IMR-90 (cell line): Measurements from ENCODE around the gene WASL. TPM values are rescaled to one million over a fixed set of nuclear protein-coding genes. Genes with fewer than 3 reads are reported as not detected.

Experiments
- ATAC-seq: fragments of 200-7000 bp; cut with Tn5 transposase; 2 replicates; pipeline ENCODE4 v1.9.1; 2020; ENCODE audit warnings: low read depth, mild to moderate bottlenecking, moderate library complexity
- BruUV-seq: library from RNA; stranded (reverse); fragments of 400-500 nt; replicated peaks from 2 replicates; lab custom pipeline; 2021; lab: Mats Ljungman, UMichigan
- CTCF ChIA-PET: fragments of 300-600 bp; formaldehyde crosslinking; extraction: SDS; loops from one replicate; lab custom pipeline; 2021; ENCODE audit warnings: antibody characterized with exemption; lab: Yijun Ruan, JAX
- POLR2A ChIA-PET: fragments of 300-600 bp; sonication (Branson Sonifier 250); formaldehyde crosslinking; loops from one replicate; lab custom pipeline; 2022; ENCODE audit warnings: antibody characterized with exemption; ENCODE audit not compliant: unreplicated experiment; lab: Charles Lee
- DNase-seq: peaks from one replicate; pipeline ENCODE4 v3.0.0; 2013
- H2AFZ ChIP-seq: replicated peaks from 2 replicates; pipeline ENCODE3; 2013; ENCODE audit warnings: low read length, mild to moderate bottlenecking; ENCODE audit not compliant: poor library complexity
- H2AK5ac ChIP-seq: 2 replicates; pipeline ENCODE4 v1.6.1; 2013; ENCODE audit warnings: low read depth, low read length, inconsistent platforms
- H2AK9ac ChIP-seq: replicated peaks from 2 replicates; pipeline ENCODE3; 2013; ENCODE audit warnings: mild to moderate bottlenecking, low read depth, low read length, moderate library complexity; ENCODE audit not compliant: poor library complexity
- H2BK120ac ChIP-seq: 2 replicates; pipeline ENCODE4 v1.6.1; 2013; ENCODE audit warnings: low read depth, low read length, inconsistent platforms
- H2BK15ac ChIP-seq: 3 replicates; pipeline ENCODE4 v1.6.1; 2013; ENCODE audit warnings: low read depth, low read length, inconsistent platforms
- H2BK20ac ChIP-seq: 2 replicates; pipeline ENCODE4 v1.6.1; 2013; ENCODE audit warnings: low read depth, mild to moderate bottlenecking, inconsistent platforms, low read length, moderate library complexity
- H2BK5ac ChIP-seq: 2 replicates; pipeline ENCODE4 v1.6.1; 2013; ENCODE audit warnings: mild to moderate bottlenecking, low read depth, low read length, inconsistent platforms; ENCODE audit not compliant: poor library complexity, severe bottlenecking
- H3K14ac ChIP-seq: replicated peaks from 2 replicates; pipeline ENCODE4 v1.6.1; 2013; ENCODE audit warnings: low read depth, low read length, inconsistent platforms
- H3K18ac ChIP-seq: 2 replicates; pipeline ENCODE4 v1.6.1; 2013; ENCODE audit warnings: low read depth, low read length, control low read depth
- H3K23ac ChIP-seq: 2 replicates; pipeline ENCODE4 v1.6.1; 2013; ENCODE audit warnings: low read depth, low read length, inconsistent platforms
- H3K27ac ChIP-seq: 2 replicates; pipeline ENCODE4 v1.5.1; 2013; ENCODE audit warnings: mild to moderate bottlenecking, control low read depth, low read length; ENCODE audit not compliant: insufficient read depth
- H3K27me3 ChIP-seq: 2 replicates; pipeline ENCODE4 v1.6.1; 2013; ENCODE audit warnings: low read length; ENCODE audit not compliant: control insufficient read depth, insufficient read depth
- H3K36me3 ChIP-seq: 2 replicates; pipeline ENCODE4 v1.6.1; 2013; ENCODE audit warnings: low read length, mixed read lengths; ENCODE audit not compliant: control insufficient read depth, insufficient read depth
- H3K4ac ChIP-seq: 2 replicates; pipeline ENCODE4 v1.6.1; 2013; ENCODE audit warnings: low read depth, low read length, inconsistent platforms
- H3K4me1 ChIP-seq: 2 replicates; pipeline ENCODE4 v1.6.1; 2013; ENCODE audit warnings: low read length, mixed read lengths; ENCODE audit not compliant: control insufficient read depth, insufficient read depth
- H3K4me2 ChIP-seq: 2 replicates; pipeline ENCODE4 v1.6.1; 2013; ENCODE audit warnings: low read depth, mild to moderate bottlenecking, control low read depth, low read length, moderate library complexity
- H3K4me3 ChIP-seq: 2 replicates; pipeline ENCODE4 v1.5.1; 2013; ENCODE audit warnings: low read depth, mild to moderate bottlenecking, control low read depth, low read length, moderate library complexity; ENCODE audit not compliant: insufficient read depth
- H3K56ac ChIP-seq: 2 replicates; pipeline ENCODE4 v1.6.1; 2013; ENCODE audit warnings: low read length, inconsistent platforms; ENCODE audit not compliant: insufficient read depth; ENCODE audit errors: extremely low read depth
- H3K79me1 ChIP-seq, 2 experiments: 2 replicates each; pipeline ENCODE4 v1.6.1; 2013; ENCODE audit warnings: low read length in 2 of 2, inconsistent platforms in 1 of 2, low read depth in 1 of 2
- H3K9ac ChIP-seq: 2 replicates; pipeline ENCODE4 v1.6.1; 2013; ENCODE audit warnings: low read depth, low read length, control low read depth
- H3K9me1 ChIP-seq: 2 replicates; pipeline ENCODE4 v1.6.1; 2013; ENCODE audit warnings: low read length, inconsistent platforms; ENCODE audit not compliant: insufficient read depth
- H3K9me3 ChIP-seq: 2 replicates; pipeline ENCODE4 v1.6.1; 2013; ENCODE audit warnings: low read length; ENCODE audit not compliant: control insufficient read depth, insufficient read depth
- H4K20me1 ChIP-seq: 2 replicates; pipeline ENCODE4 v1.6.1; 2013; ENCODE audit warnings: low read length, inconsistent platforms; ENCODE audit not compliant: insufficient read depth
- H4K5ac ChIP-seq: 2 replicates; pipeline ENCODE4 v1.6.1; 2013; ENCODE audit warnings: mild to moderate bottlenecking, low read depth, low read length, control low read depth
- H4K8ac ChIP-seq, 2 experiments: 2 replicates each; pipeline ENCODE4 v1.6.1; 2013; ENCODE audit warnings: low read depth in 2 of 2, low read length in 2 of 2, control low read depth in 1 of 2, inconsistent platforms in 1 of 2
- H4K91ac ChIP-seq: 2 replicates; pipeline ENCODE4 v1.6.1; 2013; ENCODE audit warnings: low read depth, low read length, inconsistent platforms; ENCODE audit not compliant: insufficient read depth
- BHLHE40 ChIP-seq: fragments of 150-350 bp; IDR thresholded peaks from 2 replicates; pipeline ENCODE4 v1.6.1; 2016; ENCODE audit warnings: mild to moderate bottlenecking, low read depth, low read length
- CEBPB ChIP-seq: IDR thresholded peaks from 2 replicates; pipeline ENCODE4 v1.6.1; 2012; ENCODE audit warnings: low read depth, low read length, improper control_type of control experiment
- MAFK ChIP-seq: IDR thresholded peaks from 2 replicates; pipeline ENCODE4 v1.6.1; 2012; ENCODE audit warnings: low read depth, low read length, improper control_type of control experiment
- MXI1 ChIP-seq: IDR thresholded peaks from 2 replicates; pipeline ENCODE4 v1.6.1; 2012; ENCODE audit warnings: low read depth, mild to moderate bottlenecking, low read length, moderate library complexity, borderline replicate concordance
- POLR2A ChIP-seq: IDR thresholded peaks from 2 replicates; pipeline ENCODE4 v1.6.1; 2012; ENCODE audit warnings: mild to moderate bottlenecking, low read depth, low read length
- RAD21 ChIP-seq: IDR thresholded peaks from 2 replicates; pipeline ENCODE4 v1.6.1; 2012; ENCODE audit warnings: low read length, improper control_type of control experiment
- RCOR1 ChIP-seq: IDR thresholded peaks from 2 replicates; pipeline ENCODE4 v1.6.1; 2012; ENCODE audit warnings: mild to moderate bottlenecking, low read length, improper control_type of control experiment; ENCODE audit not compliant: insufficient replicate concordance
- RFX5 ChIP-seq: IDR thresholded peaks from 2 replicates; pipeline ENCODE4 v1.8.0; 2012; ENCODE audit warnings: low read depth, mild to moderate bottlenecking, low read length, moderate library complexity
- WGBS, 2 experiments: methylation state at CpG; one replicate each; pipeline versions ENCODE4 v1.1.5 to v1.1.7; 2013; ENCODE audit warnings: missing lambda C conversion rate in 2 of 2; ENCODE audit not compliant: insufficient read length in 1 of 2; ENCODE audit errors: extremely low coverage in 2 of 2; 5-methylcytosine and 5-hydroxymethylcytosine counted together
- dilution Hi-C: fragments of 300-500 bp; cut with HindIII; formaldehyde crosslinking; loops from one replicate; pipeline ENCODE4 v1.14.3; 2018; ENCODE audit warnings: low sequenced_read_pairs; ENCODE audit not compliant: unreplicated experiment
- in situ Hi-C: fragments of 300-500 bp; cut with MboI; formaldehyde crosslinking; loops from 3 replicates; pipeline ENCODE4 v1.14.3; 2019; ENCODE audit warnings: low sequenced_read_pairs, inconsistent platforms, mixed read lengths
- intact Hi-C: fragments of 100-400 bp; cut with micrococcal nuclease; formaldehyde crosslinking; loops from 2 replicates; pipeline ENCODE4 v1.10.0; 2022
- polyA plus RNA-seq, 3 experiments: library from polyadenylated mRNA; depleted of rRNA; stranded (reverse); fragments of >200 nt; gene quantifications; 2 replicates each; pipeline ENCODE4 v1.2.3, GENCODE V29; 2012; ENCODE audit warnings: low replicate concordance in 1 of 3
- total RNA-seq: library from RNA; depleted of rRNA; stranded (reverse); fragments of >200 nt; gene quantifications from 2 replicates; pipeline ENCODE4 v1.2.3, GENCODE V29; 2012
- TF ChIP-seq, protein P1 (sequence below): fragments of 150-350 bp; IDR thresholded peaks from 2 replicates; pipeline ENCODE4 v1.6.1; 2016; ENCODE audit warnings: low read depth, mild to moderate bottlenecking, low read length, moderate library complexity, borderline replicate concordance
- TF ChIP-seq, protein P2 (sequence below): conservative IDR thresholded peaks from 2 replicates; pipeline ENCODE4 v1.5.1; 2012; ENCODE audit warnings: mild to moderate bottlenecking, low read depth, low read length, improper control_type of control experiment
- TF ChIP-seq, protein P3 (sequence below): fragments of 150-350 bp; IDR thresholded peaks from 2 replicates; pipeline ENCODE4 v1.6.1; 2017; ENCODE audit warnings: mild to moderate bottlenecking, antibody characterized with exemption, low read length, low read depth

Gene WASL
- total and polyA plus RNA-seq, 2 of the 4 experiments (the other 2 are of a cell fraction), result 2.3 to 7.9 TPM

- H3K56ac ChIP-seq, result no peak overlapping the region
- no peak overlapping the region for H3K9ac ChIP-seq
- H3K14ac ChIP-seq, result no peak overlapping the region
- H3K4me3 ChIP-seq, result no peak overlapping the region
- H3K36me3 ChIP-seq, result no peaks in the 10 kb centered on the region
- intact Hi-C loops, result loop anchor here (5.0 to 10.0 kb wide), 4 partner anchors 44 to 1059 kb away; no protein-coding TSS in a partner anchor
- no peak overlapping the region for H2BK120ac ChIP-seq
- ATAC-seq, result no peak
- H2BK5ac ChIP-seq, result no peak overlapping the region
- no peak overlapping the region for H2BK15ac ChIP-seq
- TF ChIP-seq, protein P1, sequence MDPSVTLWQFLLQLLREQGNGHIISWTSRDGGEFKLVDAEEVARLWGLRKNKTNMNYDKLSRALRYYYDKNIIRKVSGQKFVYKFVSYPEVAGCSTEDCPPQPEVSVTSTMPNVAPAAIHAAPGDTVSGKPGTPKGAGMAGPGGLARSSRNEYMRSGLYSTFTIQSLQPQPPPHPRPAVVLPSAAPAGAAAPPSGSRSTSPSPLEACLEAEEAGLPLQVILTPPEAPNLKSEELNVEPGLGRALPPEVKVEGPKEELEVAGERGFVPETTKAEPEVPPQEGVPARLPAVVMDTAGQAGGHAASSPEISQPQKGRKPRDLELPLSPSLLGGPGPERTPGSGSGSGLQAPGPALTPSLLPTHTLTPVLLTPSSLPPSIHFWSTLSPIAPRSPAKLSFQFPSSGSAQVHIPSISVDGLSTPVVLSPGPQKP, result no peak
- TF ChIP-seq POLR2A (no peak), BHLHE40 (no peak), CEBPB (no peak), MAFK (no peak), RFX5 (no peak), RAD21 (no peak), RCOR1 (no peak), MXI1 (no peak)
- TF ChIP-seq, protein P2, sequence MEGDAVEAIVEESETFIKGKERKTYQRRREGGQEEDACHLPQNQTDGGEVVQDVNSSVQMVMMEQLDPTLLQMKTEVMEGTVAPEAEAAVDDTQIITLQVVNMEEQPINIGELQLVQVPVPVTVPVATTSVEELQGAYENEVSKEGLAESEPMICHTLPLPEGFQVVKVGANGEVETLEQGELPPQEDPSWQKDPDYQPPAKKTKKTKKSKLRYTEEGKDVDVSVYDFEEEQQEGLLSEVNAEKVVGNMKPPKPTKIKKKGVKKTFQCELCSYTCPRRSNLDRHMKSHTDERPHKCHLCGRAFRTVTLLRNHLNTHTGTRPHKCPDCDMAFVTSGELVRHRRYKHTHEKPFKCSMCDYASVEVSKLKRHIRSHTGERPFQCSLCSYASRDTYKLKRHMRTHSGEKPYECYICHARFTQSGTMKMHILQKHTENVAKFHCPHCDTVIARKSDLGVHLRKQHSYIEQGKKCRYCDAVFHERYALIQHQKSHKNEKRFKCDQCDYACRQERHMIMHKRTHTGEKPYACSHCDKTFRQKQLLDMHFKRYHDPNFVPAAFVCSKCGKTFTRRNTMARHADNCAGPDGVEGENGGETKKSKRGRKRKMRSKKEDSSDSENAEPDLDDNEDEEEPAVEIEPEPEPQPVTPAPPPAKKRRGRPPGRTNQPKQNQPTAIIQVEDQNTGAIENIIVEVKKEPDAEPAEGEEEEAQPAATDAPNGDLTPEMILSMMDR, result no peak
- TF ChIP-seq, protein P3, sequence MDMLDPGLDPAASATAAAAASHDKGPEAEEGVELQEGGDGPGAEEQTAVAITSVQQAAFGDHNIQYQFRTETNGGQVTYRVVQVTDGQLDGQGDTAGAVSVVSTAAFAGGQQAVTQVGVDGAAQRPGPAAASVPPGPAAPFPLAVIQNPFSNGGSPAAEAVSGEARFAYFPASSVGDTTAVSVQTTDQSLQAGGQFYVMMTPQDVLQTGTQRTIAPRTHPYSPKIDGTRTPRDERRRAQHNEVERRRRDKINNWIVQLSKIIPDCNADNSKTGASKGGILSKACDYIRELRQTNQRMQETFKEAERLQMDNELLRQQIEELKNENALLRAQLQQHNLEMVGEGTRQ, result no peak
- BruUV-seq, result no TSS peak
- ChIA-PET POLR2A (no interaction called here), CTCF (no interaction called here)
- no peak overlapping the region for H3K4ac ChIP-seq
- in situ Hi-C loops, result no loop called here
- H3K4me1 ChIP-seq, result peaks cover 2% of the 10 kb centered on the region; the same call in 1 of the 2 replicates
- no peaks in the 10 kb centered on the region for H4K20me1 ChIP-seq
- H2AFZ ChIP-seq, result no peak overlapping the region
- no peak overlapping the region for H4K5ac ChIP-seq
- H2AK9ac ChIP-seq, result no peak overlapping the region
- H3K79me1 ChIP-seq, result no peaks in the 10 kb centered on the region
- no peak overlapping the region for H2BK20ac ChIP-seq
- no peak overlapping the region for H3K4me2 ChIP-seq
- peaks cover 6% of the 10 kb centered on the region; the same call in 1 of the 2 replicates for H3K27me3 ChIP-seq
- H2AK5ac ChIP-seq, result no peak overlapping the region
- H3K9me3 ChIP-seq, result no peaks in the 10 kb centered on the region
- dilution Hi-C loops, result no loop called here
- no peaks in the 10 kb centered on the region; the same call in 1 of the 2 replicates for H3K9me1 ChIP-seq
- H3K18ac ChIP-seq, result no peak overlapping the region
- H4K91ac ChIP-seq, result no peak overlapping the region
- H4K8ac ChIP-seq, result no peak overlapping the region
- no peak overlapping the region for H3K23ac ChIP-seq
- DNase-seq, result no peak
- no CpG with 5 or more reads among the region's 1 CpG for WGBS, 2 experiments
- no peak overlapping the region for H3K27ac ChIP-seq
These were observed 47.1 kb upstream of the WASL start for GRCh38 chr7:123795917-123796316.
